ENCODE data around the gene TMEM81.

Gene TMEM81

GRCh38 chr1:205084360-205084759 is at the start of gene TMEM81:
Gene TMEM81 (minus strand): TSS chr1:205084460. CDS start chr1:205084320, 140 bp downstream.
- DNase-seq (ENCODE audit: low read depth in 2 of 2): no peak

GRCh38 chr1:205133287-205133686 is 49.0 kb upstream of the TMEM81 start:
- DNase-seq (ENCODE audit: low read depth in 2 of 2): no peak

- no peak for DNase-seq (ENCODE audit: low read depth in 2 of 2)
Observed at GRCh38 chr1:205129447-205130029, 45.3 kb upstream of the TMEM81 start.

GRCh38 chr1:205128050-205128449 is 43.8 kb upstream of the TMEM81 start:
- DNase-seq (ENCODE audit: low read depth in 2 of 2): no peak

GRCh38 chr1:205127646-205128045 is 43.4 kb upstream of the TMEM81 start:
- DNase-seq (ENCODE audit: low read depth in 2 of 2): no peak

- no peak for DNase-seq (ENCODE audit: low read depth in 2 of 2)
Observed at GRCh38 chr1:205124726-205125125, 40.5 kb upstream of the TMEM81 start.

GRCh38 chr1:205122489-205122882 is 38.2 kb upstream of the TMEM81 start:
- DNase-seq (ENCODE audit: low read depth in 2 of 2): no peak

- peak; percentile 86 to 95 for DNase-seq (ENCODE audit: low read depth in 2 of 2)
Observed at GRCh38 chr1:205121660-205122488, 37.6 kb upstream of the TMEM81 start, which contains the start of gene RBBP5. Gene RBBP5 (minus strand): TSS chr1:205121978. CDS start chr1:205121873, 105 bp downstream.

GRCh38 chr1:205118752-205119151 is 34.5 kb upstream of the TMEM81 start:
- no peak for DNase-seq (ENCODE audit: low read depth in 2 of 2)

GRCh38 chr1:205111354-205111753 is 27.1 kb upstream of the TMEM81 start:
- DNase-seq (ENCODE audit: low read depth in 2 of 2): no peak

GRCh38 chr1:205109711-205110110 is 25.5 kb upstream of the TMEM81 start:
- DNase-seq (ENCODE audit: low read depth in 2 of 2): no peak

- no peak for DNase-seq (ENCODE audit: low read depth in 2 of 2)
Observed at GRCh38 chr1:205109269-205109668, 25.0 kb upstream of the TMEM81 start.

GRCh38 chr1:205108464-205108863 is 24.2 kb upstream of the TMEM81 start:
- no peak for DNase-seq (ENCODE audit: low read depth in 2 of 2)

GRCh38 chr1:205107327-205107726 is 23.1 kb upstream of the TMEM81 start:
- no peak for DNase-seq (ENCODE audit: low read depth in 2 of 2)

- no peak for DNase-seq (ENCODE audit: low read depth in 2 of 2)
Observed at GRCh38 chr1:205102404-205102803, 18.1 kb upstream of the TMEM81 start.

GRCh38 chr1:205098242-205098641 is 14.0 kb upstream of the TMEM81 start:
- DNase-seq (ENCODE audit: low read depth in 2 of 2): no peak

- no peak for DNase-seq (ENCODE audit: low read depth in 2 of 2)
Observed at GRCh38 chr1:205095422-205095821, 11.2 kb upstream of the TMEM81 start.

- DNase-seq (ENCODE audit: low read depth in 2 of 2): no peak
Observed at GRCh38 chr1:205091043-205091740, 6.9 kb upstream of the TMEM81 start.

- DNase-seq (ENCODE audit: low read depth in 2 of 2): no peak
Observed at GRCh38 chr1:205088341-205088740, 4.1 kb upstream of the TMEM81 start.

- no peak for DNase-seq (ENCODE audit: low read depth in 2 of 2)
Observed at GRCh38 chr1:205082431-205082830, 1.8 kb downstream of the TMEM81 start.

- no peak for DNase-seq (ENCODE audit: low read depth in 2 of 2)
Observed at GRCh38 chr1:205077934-205078311, 6.3 kb downstream of the TMEM81 start.

GRCh38 chr1:205077158-205077933 is 6.9 kb downstream of the TMEM81 start:
- no peak for DNase-seq (ENCODE audit: low read depth in 2 of 2)
